IPS-11a (cell line): ENCODE measurements around the gene SIX3.
A peak's percentile ranks its signal among the peaks of the same experiment; 100 is the strongest.

Source experiments
- H3K4me3 ChIP-seq: one replicate; pipeline ENCODE4 v1.5.1; 2013; ENCODE audit warnings: low read depth, low read length, control low read depth

SIX3 gene

DNA sequence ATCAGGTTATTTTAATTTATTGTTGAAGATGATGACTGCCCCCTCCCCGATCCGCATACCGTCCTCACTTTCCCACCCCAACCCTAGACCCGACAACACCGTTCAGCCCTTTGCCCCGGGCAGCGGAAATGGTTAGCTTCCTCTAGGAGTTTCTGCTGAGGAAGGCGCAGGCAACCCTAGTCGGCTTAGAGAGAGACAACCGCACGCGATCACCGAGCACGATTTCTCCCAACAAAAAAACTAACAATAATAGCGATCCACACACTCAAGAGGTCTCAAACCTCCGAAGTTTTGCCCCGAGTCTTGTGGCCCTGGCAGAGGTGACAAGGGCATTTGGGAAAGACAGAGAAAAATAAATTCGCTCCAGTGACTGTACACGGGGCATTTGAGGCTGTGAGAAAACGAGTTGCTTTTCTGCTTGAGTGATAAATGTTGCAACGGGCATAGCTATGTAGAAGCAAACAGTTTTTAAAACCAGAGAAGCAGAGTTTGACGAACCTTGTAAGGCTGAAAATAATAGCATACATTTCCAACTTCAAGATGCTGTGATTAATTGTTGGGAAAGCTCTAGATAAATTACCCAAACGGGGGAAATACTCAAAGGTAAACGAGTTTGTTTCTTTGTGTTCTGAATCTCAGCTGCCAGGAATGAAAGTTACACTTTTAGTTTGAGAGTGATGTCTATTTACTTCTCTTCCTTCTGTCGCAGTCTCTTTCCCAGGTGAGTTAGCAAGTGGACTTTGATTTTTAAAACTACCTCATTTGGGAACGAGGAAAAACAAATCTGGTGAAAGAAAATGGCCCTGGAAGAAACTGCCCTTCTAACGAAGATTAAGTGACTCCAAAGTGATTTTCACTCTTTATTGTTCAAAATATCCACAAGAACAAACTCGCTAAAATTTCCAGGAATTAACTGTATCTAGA, 11.0 kb upstream of the SIX3 start:
- H3K4me3 ChIP-seq, result no peak overlapping the region

DNA sequence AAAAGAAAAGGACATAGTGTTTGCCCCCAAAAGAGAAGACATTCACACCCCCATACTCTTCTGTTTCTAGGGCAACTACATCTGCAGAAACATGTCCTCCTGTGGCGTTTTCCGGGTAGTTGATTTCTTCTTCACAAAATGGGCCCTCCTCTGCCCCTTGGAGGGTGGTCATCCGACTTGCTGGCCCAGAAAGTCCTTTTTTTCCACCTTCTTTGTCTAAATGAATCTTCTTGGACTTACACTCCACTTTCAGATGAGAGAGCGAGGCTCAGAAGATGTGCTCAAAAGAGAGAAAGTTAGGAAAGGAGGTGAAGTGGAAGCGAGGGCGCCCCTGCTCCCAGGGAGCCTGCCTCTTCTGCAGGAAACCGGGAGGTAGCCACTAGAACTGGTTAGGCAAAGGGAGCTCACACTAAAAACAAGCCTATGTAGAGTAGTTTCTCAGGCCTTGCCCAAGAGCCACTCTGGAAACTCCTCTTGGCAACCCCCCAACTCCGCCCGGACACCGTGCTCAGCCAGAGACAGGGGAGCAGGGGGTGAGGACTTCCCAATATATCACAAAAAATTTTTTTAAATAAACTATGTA, 10.2 kb upstream of the SIX3 start:
- H3K4me3 ChIP-seq, result no peak overlapping the region

DNA sequence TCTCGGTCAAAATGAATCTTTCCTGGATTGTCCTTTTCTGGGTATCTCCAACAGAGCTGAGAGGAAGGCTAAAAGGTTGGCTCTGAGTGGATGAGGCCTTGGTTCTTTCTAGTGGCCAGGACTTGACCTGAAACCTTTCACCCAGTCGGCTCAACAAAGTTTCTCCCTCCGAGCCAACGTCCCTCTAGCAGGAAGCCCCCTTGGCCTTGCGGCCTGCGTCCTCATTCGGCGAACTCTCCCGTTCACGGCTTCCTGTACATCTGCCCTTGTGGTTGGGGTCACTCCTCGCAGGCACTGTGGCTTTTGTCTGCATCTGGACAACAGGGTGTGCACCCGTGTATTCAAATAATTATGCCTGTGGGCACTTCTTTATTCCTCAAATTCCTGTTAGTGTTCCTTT, 9.4 kb upstream of the SIX3 start:
- no peak overlapping the region for H3K4me3 ChIP-seq

DNA sequence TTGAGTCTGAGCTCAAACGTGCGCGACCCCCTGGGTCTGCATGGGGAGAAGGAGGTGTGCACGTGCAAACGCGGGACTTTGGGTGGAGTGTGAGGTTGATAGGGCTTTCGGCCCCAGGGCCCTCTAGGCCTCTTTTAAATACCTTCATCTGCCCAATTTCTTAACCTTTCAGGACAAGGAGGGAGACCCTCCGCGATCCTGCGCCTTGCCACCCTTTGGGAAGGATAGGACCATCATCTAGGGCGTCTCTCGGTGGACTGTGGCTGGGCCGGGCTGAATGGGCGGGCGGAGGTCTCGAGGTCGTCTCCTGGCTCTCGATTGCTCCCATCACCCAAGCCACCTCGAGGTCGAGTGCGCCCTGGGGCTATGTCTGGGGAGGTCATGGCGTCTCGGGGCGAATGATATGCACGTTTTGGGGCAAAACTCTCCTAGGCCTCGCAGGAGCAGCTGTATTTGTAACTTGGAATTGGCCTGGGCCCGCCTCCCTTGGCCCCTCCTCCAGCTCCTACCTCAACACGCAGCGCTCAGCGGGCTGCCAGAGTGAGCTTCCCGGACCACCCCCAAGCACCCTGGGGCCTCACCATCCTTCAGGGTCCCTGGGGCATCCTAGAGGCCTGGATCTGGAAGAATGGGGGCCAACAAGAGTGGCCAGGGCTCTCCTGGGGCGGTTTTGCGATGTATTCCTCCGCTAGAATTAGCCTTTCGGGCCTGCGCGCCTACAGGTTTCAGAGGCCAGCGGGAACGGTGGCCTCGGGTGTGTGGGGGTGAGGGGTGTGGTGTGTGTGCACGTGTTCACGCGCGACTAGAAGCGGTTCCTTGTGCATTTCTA, 8.7 kb upstream of the SIX3 start:
- H3K4me3 ChIP-seq, result no peak overlapping the region

DNA sequence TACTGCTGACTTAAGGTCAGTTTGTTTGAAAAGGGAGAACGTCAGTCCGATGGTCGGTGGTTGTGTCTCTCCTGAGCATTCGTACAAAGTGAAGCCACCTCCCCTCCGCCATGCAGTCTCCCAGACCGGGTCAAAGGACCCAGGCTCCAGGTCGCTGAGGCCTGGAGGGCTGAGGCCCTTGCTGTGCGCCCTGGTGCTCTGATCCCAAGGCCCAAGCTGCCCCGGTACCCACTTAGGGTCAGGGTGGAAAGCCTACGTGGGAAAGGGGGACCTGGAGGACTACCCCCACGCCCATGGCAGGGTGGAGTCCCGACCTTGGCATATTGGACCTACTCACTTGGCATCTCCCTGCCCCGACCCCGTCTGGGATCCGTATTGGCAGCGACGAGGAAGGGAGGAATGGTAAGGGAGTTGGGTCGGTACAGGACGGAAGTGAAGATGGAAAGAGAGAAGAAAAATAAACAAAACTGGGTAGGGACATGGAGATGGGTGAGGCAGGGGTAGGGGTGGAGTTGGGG, 8.0 kb upstream of the SIX3 start:
- no peak overlapping the region for H3K4me3 ChIP-seq

DNA sequence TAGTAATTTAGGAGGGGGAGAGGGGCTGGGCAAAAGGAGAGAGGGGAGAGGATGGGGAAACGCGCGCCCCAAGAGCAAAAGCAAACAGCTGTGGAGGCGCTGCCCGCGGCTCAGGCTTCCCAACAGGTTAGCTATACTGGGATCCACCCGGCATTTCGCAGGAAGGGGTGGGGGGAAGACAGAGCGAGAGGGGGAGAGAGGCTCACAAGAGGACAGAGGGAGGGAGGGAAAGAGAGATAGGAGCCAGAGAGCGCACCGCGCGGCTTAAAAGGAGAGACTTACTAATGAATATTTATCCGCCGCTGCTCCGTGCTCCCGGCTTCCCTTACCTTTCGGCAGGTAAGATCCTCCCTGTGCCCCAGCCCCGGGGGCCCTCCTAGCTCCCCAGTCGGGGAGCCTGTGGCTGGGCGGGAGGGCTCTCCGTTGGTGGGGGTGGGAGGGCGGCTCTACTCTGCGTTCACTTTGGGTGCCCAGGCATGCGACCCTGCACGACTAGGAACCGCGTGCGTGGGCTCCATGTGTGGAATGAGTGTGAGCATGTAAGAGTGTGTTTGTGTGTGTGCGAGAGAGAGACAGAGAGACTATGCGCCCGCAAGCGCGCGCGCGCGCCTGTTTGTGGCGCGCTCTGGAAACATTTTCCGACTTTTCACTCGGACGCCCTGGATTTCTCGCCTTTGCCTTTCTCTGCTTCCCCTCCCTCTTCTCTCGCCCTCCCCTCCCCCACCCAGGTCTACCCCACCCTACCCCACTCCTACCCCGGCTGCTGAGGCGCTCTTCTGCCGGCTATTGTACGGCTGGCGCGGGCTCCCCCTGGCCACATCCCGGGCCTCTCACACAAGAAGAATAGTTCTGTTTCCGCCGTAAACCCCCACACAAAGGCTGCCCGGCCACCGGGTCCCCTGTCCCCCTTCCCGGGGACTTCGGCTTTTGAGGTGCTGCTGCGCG, 7.2 kb upstream of the SIX3 start:
- H3K4me3 ChIP-seq, result peak overlapping the region; percentile 13

DNA sequence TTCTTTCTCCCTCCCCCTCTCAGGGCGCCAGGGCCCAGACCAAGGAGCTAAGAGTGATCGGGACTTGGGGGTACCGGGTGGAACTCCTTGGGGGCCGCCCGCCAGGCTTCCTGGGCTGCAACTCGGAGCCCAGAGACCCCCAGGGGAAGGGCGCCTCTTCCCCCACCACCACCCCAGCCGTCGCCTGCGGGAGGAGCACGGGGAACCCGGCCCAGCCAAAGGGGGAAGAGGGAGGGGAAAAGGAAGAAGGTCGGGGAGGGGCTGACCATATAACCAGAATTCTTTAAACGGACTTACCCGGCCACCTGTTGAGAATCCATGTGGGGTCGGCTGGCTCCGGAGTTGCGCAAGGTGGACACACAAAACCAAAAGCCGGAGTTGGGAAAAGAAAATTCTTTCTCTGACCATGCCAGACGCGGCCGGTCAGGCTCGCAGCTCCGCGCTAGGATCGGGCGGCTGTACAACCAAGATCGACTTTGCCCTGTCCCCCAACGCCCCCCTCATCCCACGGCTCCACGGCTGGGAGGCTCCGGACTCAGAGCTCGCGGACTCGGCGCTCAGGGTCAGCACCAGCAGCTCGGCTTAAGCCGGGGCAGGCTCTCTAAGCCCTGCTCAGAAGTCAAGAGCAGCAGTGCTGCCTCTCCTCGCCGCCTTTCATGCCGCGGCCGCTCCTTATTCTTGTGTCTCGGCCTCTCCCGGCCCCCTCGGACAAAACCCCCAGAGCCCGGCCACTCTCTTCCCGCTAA, 6.3 kb upstream of the SIX3 start:
- peak overlapping the region; percentile 17 for H3K4me3 ChIP-seq

DNA sequence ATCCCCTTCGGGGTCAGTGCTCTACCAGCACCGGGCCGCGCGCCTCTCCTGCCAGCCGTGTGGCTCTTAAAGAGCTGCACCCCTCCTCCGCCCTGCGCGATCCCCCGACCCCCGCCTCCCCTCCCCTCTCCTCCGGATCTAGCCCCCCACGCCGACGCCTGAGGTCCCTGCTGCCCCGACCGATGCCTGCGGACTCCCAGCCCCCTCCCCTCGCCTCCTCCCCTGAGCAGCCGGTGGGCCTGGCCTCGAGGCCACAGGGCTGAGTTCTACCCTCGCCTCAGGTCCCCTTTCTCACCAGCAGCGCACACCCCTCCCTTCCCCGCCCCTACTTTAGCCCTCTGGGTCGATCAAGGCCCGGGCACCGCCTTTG, 5.8 kb upstream of the SIX3 start:
- H3K4me3 ChIP-seq, result no peak overlapping the region

DNA sequence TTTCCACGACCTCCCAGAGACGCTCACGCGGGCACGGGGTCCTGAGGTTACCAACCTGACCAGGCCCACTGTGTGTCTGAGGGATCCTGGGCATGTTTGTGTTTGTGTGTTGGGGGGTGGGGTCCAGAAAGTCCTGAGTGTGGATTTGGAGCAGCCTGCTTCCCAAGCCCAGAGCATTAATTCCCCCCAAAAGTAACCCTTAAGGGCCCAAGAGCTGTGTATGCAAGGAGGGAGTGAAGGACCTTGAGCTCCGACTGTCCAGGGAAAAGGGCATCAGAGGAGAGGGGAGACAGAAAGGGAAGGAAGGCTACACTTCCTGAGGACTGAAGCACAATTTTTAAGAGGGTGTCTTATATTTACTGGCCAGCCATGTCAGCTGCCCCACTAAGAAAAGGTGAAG, 5.2 kb upstream of the SIX3 start:
- H3K4me3 ChIP-seq, result no peak overlapping the region

DNA sequence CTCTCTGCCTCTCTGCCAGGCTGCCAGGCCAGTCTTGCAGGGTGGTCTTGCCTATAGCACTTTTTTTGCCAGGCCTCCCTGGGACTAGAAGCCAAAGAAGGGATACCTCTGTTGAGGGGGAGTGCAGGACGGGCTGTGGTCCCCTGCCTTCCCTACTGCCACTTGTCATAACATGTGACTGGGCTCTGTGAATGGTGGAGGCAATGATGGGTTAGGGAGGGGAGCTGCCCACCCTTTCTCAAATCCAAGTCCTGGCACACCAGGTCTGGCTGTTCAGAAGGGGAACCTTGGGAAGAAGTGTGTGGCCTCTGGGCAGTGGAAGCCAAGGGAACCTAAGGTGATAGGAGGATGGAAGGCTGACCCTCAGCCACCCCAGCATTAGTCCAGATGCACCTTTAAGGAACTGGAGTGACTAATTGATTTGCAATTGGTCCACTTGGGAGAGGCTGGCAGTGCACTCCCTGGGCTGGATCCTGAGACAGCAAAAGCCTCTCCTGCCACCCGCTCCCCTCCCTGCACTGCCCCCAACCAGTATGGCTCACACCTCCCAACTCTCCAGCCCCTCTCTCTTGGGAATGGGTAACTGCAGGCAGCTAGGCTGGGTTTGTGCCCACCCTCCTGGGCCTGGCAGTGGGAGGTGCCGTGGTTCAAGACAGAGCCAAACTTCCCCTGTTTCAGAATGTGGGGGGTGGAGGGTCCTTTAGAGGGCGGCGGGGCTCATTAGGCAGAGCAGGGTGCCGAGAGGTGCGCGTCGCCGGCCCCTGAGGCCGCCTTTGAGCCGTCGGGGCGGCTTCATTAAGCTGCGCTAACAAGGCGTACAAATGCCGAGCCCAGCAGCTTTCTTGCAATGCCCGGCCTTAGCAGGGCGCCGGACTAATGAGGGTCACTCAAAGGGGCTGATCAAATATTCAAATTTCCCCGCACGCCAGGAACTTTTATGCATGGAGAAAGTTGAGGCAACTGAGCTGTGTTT, 4.5 kb upstream of the SIX3 start:
- H3K4me3 ChIP-seq, result peak overlapping the region; percentile 10

DNA sequence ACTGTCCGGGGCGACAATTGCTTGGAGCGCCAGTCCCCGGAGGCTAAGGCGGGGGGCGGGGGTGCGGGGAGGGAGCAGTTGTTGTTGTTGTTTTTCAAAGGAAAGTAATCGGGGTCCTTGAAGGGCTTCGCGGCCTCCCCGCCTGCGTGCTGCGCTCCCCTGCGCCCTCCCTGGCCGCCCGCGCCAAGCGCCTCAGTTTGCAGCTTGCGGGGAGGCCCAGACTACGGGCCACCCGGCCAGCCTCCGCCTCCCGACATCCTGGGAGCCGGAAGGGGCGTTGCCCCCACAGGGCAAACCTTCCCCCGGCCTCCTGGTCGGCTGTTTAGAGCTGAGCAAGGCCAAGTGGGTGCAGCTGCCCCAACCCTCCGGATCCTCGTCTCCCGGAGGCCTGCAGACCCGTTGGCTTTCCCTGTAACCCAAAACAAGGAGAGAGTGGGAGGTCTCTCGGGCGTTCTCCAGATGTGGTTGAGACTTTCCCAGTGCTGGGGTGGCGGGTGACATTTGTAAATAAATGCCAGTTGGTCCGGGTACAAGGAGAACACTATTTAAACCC, 3.7 kb upstream of the SIX3 start:
- peak overlapping the region; percentile 20 for H3K4me3 ChIP-seq

DNA sequence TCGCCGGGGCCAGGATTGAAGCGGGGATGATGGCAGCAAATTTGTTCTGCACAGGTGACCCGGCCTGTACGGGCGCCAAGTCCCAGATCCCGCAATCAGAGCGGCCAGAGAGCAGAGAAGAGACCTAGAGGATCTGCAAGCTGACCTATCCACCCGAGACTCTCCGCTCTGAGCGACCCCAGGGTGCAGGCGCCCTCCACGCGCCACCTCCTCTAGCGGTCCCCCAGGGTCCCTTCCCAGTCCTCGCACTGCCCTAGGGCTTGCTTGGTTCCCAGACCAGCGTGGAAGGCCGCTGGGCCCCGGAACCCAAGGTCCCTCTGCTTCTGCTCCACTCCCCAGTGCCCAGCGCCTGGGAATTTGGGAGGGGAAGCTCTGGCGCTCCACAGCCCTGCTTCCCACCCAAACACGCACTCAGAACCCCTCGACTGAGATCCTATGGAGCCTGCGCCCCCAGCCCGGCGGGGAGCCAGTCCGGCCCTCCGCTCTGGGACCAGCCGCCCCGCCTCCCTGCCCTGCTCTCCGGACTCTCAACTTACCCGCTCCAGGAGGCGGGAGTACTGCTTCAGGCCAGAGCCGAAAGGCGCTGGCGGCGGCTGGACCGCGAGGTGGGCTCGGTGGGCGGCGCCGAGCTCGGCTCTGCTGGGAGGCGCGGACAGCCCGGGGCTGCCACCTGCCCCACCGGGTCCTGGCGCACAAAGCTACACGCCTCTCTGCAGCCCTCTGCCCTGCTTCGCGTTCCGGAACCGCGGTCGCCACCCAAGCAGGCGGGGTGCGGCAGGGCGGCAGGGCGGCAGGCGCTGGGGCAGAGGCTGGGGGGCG, 3.0 kb upstream of the SIX3 start:
- peak overlapping the region; percentile 17 for H3K4me3 ChIP-seq

DNA sequence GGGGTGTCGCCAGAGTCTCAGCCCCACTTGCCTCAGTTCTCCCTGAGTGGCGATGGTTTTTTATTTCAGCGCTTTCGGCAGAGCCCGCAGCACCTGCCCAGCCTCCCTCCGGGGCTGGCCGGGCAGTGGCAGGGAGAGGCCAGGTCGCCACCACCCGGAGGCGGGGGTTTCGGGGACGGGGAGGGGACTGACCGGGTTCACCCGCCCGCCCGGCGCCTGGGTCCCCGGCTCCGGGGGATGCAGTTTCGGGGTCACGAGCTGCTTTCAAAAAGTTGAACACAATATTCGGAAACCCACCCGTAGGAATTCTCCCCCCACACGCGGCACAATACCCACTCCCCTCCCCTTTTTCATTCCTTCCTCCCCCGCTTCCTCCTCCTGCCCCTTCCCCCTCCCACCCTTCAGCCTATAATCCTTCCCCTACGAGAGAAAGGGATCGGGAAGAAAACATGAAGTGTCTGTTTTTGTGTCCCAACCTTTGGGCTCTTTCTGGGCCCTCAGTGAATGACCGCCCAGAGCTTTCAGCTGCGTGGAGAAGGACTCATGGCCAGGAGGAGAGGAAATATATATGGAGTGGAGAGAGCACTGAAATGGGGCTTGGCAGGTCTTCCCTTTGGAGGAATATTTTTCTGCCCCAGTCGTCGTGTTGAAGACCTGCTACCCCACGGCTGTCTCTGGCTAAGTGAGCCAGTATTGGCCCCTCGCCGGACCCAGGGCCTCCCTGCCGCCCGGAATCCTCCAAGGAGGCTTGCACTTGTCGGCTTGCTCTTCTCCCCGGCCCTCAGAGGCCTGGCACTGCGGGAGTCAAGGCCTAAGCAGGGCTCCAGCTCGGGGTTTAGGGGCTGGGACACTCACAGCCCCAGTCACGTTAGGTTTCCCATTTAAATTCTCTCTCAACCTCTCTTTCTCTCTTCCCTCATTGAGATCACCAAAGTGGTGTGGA, 2.1 kb upstream of the SIX3 start:
- H3K4me3 ChIP-seq, result peak overlapping the region; percentile 8

DNA sequence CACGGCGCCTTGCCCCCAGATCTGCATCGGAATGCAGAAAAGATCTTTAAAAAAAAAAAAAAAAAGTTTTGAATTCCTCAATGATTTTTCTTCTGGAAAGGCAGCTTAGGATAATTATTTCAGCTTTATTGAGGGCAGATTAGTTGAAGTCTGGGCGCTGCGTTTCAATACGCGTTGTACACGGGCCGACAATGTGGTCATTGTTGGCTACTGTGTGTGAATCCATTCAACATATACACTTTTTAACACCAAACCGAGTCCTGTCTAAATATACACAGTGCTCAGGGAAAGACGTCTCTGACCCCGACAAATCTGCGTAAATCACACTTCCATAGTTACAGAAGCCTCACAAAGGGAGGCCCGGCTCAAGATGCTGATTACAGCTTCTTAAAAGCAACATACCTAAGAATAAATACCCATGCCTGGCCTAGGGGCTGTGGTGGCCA, 1.4 kb upstream of the SIX3 start:
- H3K4me3 ChIP-seq, result no peak overlapping the region

DNA sequence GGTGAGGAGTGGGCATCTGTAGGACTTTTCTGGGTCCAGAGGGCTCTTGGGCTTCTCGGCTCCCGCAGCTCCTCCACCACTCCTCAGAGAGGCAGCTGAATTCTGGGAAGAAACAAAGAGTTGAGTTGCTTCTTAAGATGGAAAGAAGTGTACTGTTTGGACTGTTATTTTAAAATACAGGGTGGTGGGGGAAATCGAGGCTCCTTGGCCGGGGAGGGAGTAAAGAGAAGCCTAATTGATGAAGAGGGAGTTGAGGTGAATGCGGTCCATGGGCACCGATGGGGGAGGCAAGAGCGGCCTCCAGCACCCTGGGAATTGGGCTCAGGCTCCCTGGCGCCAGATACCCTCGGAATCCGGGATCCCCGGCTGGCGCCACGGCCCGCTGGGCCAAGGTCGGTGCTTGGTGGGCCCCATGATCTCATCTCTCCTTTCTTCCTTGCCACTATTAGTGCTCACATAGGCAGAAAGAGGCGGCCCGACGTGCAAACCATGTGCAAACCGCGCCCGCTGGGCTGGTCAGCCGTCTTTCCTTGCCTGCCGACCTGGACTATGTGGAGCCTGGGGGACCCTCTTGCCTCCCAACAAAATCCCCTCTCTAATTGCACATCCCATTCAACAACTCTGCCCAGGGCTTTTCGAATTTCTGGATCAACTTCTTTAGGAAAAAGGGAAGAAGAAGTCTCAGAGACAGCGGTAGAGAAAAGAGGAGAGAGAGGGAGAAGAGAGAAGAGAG, 604 bp upstream of the SIX3 start:
- no peak overlapping the region for H3K4me3 ChIP-seq
